Thyroid gland (tissue), 4 donors: ENCODE measurements around the gene HDAC9.

Experiments used
- CTCF ChIP-seq, 6 experiments: fragments of 200-600 bp in 3 of 6; fragments of 450-650 bp in 3 of 6; sonication (generic) in 3 of 6; IDR thresholded peaks; one replicate each; pipeline ENCODE4 v1.5.1; 2016 to 2019; ENCODE audit warnings: antibody characterized with exemption in 6 of 6, mild to moderate bottlenecking in 2 of 6, inconsistent platforms in 1 of 6, moderate library complexity in 1 of 6
- POLR2A ChIP-seq, 2 donors: fragments of 450-650 bp; IDR thresholded peaks; one replicate each; pipeline ENCODE4 v1.6.1; 2017; ENCODE audit warnings: antibody characterized with exemption in 2 of 2, mild to moderate bottlenecking in 2 of 2, moderate library complexity in 1 of 2

- no peak for TF ChIP-seq CTCF (IDR thresholded peaks at IDR 0.05)
- TF ChIP-seq POLR2A (IDR thresholded peaks at IDR 0.05) = no peak
These were observed 194.0 kb downstream of the HDAC9 start for GRCh38 chr7:18689551-18689950.
